Uterus (tissue), 2 donors: ENCODE results near the gene DLG1.

Experiments
- POLR2A ChIP-seq, 2 donors: fragments of 450-650 bp; IDR thresholded peaks; one replicate each; pipeline ENCODE4 v1.6.1; 2016; ENCODE audit warnings: antibody characterized with exemption in 2 of 2, mild to moderate bottlenecking in 1 of 2, moderate library complexity in 1 of 2
- TF ChIP-seq, protein P1 (sequence below), 4 experiments: fragments of 200-600 bp in 2 of 4; fragments of 450-650 bp in 2 of 4; sonication (generic) in 2 of 4; IDR thresholded peaks; one replicate each; pipeline ENCODE4 v1.5.1; 2016 to 2019; ENCODE audit warnings: antibody characterized with exemption in 4 of 4, mild to moderate bottlenecking in 2 of 4, moderate library complexity in 1 of 4

DNA sequence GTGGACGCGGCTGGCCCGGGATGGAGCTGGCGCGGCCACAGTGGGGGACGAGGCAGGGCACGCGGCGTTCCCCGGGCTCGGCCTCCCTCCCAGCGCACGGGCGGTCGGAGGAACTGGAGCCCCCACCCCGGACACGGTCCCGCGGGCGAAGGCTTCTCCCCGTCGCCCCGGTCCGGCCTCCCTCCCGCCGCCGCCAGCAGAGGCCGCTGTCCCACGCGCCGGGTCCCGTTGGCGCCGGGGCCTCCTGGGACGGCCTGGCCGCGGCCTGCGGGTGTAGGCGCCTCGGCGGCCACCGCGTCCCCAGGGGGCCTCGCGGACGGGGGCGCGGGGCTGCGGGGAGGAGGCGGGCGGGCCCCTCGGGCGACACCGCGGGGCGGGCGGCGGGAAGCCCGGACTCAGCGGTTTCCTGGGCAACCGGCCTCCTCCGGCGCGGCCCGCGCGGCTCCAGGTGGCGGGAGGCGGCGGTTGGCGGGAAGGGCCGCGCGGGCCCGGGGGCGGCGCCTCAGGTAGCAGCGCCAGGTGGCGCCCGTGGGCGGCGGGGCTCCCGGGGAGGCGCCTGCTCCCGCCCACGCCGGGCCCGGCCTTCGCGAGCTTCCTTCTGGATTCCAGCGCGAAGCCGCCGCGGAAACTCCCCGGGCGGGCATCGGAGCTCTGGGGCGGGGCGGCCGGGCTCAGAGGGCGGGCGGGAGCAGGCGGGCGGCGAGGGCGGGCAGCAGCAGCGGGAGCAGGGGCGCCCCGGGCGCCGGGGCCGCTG lies 295.5 kb downstream of the DLG1 start:
- TF ChIP-seq, protein P1, sequence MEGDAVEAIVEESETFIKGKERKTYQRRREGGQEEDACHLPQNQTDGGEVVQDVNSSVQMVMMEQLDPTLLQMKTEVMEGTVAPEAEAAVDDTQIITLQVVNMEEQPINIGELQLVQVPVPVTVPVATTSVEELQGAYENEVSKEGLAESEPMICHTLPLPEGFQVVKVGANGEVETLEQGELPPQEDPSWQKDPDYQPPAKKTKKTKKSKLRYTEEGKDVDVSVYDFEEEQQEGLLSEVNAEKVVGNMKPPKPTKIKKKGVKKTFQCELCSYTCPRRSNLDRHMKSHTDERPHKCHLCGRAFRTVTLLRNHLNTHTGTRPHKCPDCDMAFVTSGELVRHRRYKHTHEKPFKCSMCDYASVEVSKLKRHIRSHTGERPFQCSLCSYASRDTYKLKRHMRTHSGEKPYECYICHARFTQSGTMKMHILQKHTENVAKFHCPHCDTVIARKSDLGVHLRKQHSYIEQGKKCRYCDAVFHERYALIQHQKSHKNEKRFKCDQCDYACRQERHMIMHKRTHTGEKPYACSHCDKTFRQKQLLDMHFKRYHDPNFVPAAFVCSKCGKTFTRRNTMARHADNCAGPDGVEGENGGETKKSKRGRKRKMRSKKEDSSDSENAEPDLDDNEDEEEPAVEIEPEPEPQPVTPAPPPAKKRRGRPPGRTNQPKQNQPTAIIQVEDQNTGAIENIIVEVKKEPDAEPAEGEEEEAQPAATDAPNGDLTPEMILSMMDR (IDR thresholded peaks at IDR 0.05): peak; percentile 43 to 94 (median 85)
- peak in 1 of 2 donors; percentile 35 for TF ChIP-seq POLR2A (IDR thresholded peaks at IDR 0.05)
